CD4-positive, alpha-beta T cell treated with Interleukin-21 for 1 hour (primary cell): ENCODE results near the gene TANK.
"Not testable (repeated sequence)": the region's sequence is repeated elsewhere in the genome, so short reads cannot be mapped to it uniquely, and the experiment has no call there.

Experiments
- DNase-seq: peaks from one replicate; pipeline ENCODE4 v3.0.0-alpha.2; 2020

The TANK gene

DNA sequence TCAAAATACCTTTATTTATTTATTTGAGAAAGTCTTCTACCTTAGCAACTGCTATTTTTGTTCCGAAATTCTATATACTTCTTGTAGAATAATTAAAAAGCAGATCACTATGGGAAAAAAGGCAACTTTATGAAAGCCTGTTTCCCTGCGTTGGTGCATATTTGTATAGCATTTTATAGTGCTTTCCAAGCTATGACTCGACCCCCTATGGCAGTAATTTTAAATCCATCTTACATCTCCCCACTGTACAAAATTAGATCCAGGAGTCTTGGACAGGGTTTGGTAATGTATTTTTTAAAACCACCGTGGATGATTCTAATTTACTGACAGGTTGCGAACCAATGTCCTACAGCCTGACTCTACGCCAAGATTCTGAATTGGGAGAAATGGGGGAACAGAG is 10.1 kb downstream of the TANK start:
- no peak for DNase-seq

DNA sequence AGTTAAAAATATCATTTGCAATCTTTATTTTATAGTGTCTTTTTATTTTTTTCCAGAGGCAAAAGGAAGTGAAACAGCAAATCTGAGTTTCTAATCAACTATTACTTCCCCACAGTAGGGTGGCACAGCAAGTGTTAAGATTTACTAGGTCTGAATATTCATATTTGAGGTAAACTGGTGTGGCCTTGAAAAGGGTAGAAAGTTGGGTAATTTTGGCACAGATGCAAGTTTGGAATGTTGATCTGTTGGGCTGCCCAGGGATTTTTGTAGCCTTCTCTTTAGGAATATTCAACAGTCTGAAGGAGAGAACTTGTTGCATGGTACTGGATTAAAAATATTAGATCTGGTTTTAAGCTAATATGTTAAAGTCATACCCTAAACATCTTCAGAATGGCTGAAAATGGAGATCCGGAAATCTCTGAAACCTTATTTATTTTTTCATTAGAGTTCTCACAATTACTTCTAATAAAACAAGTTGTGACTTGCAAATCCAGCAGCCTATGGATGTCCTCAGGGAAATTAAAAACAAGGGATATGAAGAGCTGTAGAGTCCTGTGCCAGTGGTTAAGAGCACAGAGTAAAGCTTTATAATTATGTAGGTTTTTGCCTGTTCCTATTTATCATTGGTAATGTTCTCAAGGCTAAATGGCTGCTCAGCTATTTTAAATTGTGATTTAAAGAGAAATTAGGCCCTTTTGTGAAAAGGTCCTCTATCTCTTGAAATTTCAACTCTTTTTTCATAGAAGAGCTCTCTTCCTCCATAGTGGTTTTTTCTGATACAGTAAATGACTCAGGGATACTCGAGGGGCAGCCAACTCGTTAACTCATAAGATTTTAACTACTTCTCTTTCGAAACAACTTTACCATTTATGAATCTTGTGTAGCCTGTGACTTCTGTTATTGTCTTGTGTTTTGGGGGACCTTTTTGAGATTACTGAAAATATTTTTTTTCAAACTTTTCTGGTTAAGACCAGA is 11.0 kb downstream of the TANK start:
- no peak for DNase-seq

DNA sequence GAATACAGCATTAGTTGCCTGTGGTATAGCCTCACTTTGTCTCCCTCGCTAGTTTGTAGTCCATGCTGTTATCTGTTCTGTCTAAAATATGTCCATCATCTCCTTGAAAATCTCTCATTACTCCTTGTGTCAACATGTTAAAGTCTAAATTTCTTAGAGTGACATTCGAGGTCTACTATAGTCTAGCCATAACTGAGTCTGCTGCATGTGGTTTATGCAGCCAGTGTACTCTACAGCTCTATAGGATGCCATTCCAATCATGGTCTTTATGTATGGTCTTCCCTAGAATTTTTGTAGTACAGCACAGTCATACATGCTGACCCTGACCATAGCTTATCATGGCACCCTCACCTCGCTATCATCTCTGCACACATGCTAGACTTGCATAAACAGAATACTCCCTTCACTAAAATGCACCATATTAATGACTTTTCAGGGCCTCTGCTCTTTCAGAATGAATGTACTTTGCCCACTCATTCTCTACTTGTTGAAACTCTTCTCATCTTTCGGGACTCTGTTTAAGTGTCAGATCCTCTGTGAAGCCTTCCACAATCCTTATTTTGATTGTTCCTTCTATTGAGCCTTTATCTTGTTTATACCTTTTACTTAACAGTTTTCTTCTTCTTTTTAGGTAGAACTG is 12.8 kb downstream of the TANK start:
- no peak for DNase-seq

DNA sequence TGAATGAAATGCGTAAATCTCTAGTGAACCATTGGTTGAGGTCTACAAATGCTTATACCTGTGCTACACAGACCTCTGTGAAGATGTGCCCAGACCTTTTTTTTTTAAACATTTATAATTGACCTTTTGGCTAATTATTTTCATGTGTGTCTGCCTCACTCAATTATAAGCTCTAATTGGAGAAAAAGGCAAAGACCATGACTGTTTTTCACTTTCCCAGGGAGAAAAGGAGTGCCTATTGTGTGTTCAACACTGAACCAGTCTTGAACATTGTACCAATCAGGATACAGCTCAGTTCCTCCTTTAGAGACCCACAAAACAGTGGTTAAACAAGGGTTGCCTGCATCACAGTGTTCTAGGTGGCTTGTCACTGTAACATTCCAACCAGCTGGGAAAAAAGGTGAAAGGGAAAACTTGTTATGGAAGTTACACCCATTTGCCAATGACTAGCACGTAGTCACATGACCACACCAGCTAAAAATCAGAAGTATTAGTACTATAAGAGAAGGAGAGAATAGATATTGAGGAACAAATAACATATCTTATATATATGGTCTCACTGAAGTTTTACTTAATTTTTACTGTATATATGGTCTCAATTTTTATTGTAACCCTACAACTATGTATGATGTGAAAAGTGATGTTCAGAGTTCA is 13.4 kb downstream of the TANK start:
- no peak for DNase-seq

DNA sequence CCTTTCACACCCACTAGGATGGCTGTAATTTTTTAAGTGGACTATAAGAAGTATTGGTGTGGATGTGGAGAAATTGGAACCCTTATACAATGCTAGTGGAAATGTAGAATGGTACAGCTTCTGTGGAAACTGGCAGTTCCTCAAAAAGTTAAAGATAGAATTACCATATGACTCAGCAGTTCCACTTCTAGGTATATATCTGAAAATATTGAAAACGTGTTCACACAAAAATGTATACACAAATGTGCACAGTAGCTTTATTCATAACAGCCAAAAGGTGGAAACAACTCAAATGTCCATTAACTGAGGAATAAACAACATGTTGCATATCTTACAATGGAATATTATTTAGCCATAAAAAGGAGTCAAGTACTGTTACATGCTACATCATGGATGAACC is 17.7 kb downstream of the TANK start:
- DNase-seq = no peak

DNA sequence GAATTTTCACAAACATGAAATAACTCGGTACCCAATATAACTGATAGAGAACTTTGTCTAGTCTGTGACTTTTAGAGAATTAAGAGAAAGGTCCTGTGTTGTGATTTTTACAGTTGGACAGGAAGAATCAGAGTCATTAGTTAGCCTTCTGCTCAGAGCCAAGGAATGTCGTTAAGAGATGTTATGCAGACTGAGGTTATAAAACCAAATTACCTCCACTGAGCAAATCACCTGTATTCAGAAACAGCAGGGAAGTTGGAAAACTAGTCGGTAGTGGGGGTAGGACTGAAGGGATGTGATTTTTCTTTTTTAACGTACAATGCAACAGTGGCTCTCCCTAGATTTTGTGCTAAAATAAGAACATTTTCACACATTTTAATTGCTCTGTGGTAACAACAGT is 18.5 kb downstream of the TANK start:
- no peak for DNase-seq

DNA sequence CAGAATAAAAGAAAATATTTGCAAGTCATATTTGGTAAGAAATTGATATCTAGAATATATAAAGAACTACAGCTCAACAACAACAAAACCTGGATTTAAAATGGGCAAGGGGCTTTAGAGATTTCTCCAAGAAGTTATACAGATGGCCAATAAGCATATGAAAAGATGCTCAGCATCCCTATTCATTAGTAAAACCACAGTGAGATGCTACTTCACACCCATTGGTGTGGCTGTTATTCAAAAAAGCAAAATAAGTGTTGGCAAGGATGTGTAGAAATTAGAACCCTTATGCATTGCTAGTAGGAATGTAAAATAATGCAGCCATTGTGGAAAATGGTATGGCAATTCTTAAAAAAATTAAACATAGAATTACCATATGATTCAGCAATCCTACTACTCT is 29.8 kb downstream of the TANK start:
- no peak for DNase-seq

DNA sequence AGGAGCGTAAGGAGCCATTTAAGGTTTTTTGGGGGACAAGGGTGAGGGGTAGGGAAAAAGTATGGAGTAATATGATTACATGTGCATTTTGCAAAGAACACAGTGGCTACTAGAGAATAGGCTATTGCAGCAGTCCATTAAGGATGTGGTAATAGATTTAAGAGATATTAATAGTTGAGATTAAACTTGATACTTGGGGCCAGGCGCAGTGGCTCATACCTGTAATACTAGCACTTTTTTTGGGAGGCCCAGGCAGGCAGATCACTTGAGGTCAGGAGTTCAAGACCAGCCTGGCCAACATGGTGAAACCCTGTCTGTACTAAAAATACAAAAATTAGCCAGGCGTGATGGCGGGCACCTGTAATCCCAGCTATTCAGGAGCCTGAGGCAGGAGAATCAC is 35.4 kb downstream of the TANK start:
- DNase-seq = not testable (repeated sequence)

DNA sequence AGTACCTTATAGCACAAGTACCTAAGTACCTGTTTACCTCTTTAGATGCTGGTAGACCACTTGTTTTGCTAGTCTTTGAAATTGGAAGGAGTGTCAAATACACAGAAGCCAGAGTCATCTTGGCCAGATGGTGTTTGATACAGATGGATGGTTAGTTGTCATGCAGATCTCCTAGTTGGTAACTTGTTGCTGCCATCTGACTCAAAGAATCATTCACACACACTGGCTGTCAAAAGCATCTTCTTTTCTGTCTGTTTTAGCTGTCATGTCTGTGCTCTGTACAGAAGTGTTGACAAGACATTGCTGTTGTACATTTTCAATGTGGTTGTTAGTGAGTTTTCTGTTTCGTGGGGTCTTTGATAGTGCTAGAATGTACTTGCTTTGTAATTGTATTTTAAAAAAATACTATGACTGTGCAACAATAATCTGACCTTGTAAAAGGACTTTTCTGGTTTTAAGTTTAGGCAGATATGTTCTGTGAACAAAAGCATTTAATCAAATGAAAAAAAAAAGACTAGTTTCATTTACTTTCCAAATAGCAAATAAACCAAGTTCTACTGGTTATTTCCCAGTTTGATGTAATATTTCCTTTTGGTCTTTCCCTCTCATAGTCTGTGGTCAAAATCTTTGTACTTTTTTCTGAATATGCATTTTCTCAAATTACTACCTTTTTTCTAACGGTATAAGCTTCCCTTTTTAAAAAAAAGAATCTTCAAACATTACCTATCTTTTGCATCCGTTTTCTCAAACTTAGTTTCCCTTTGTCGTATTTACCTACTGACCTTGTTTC is 39.9 kb downstream of the TANK start:
- no peak for DNase-seq

DNA sequence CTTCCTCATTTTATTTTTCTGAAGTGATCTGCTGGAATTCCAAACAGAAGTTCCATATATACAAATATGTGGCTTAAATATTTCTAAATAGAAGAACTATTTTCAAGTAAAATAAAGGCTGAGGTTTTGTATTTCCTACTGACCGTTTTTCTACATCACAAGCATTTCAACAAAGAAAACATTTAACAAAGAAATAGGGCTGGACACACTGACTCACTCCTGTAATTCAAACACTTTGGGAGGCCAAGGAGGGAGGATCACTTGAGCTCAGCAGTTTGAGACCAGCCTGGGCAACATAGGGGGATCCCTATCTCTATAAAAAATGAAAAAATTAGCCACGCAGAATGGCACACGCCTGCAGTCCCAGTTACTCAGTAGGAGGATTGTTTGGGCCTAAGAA is 44.6 kb downstream of the TANK start:
- DNase-seq = no peak

DNA sequence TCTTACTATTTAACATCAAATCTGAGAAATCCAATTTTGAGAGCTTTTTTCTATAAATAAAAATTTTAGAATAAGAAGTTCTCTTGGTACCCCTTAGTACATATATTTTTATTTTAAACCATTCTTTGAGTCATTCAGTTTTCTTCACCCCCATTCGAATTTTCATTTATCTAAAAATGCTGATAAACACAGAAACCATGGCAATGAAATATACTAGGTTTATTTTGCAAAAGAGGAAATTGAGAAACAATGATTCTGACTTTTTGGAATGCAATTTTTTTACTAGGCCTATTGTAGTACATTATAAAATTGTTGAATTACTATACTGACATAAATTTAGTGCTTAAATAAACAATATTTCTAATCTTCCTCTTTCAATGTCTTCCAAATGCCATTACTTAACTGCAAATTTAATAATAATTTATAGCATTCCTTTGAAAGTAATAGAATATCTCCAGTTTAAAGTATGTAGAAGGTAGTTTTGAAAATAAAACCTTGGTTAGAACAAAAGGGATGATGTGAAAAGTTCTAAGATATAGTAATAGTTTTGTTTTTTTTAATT is 46.3 kb downstream of the TANK start:
- no peak for DNase-seq

DNA sequence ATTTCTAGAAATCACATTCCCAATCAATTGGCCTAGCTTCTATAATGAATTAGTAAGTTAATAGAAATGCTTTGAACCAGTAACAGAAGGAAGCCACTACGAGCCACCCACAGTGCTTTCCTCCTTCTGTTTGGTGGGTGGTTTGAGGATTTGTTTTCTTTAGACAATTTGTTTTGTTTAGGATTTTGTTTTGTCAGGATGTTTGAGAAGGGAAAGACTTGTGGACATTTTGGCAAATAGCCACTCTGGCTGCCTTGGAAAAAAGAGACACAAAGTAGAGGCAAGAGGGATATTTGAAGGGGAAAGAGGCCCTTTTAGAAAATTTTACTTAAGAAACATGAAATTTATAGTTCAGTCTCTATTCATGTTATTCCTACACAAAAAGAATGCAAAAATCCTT is 47.7 kb downstream of the TANK start:
- no peak for DNase-seq

DNA sequence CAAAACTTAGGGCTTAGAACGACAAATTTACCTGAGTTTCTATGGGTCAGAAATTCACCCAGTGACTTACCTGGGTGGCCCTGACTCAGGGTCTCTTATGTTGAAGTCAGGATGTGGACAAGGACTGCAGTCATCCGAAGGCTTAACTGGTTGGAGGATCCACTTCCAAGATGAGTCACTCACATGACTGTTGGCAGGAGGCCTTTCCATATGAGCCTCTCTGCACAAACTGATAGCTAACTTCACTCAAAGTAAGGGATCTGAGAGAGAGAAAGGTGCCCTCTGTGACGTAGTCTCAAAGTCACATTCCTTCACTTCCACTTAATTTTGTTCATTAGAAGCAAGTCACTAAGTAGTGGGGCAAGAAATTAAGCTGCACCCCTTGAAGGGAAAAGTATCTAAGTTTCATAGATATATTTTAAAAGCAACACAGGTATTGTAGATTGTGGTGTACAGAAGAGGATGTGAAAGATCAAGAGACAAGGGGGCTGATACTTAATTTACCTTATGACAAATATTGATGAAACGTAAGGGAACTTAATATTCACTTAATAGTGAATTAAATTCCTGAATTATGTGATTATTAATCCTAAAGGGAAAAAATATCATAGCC is 48.4 kb downstream of the TANK start:
- no peak for DNase-seq

DNA sequence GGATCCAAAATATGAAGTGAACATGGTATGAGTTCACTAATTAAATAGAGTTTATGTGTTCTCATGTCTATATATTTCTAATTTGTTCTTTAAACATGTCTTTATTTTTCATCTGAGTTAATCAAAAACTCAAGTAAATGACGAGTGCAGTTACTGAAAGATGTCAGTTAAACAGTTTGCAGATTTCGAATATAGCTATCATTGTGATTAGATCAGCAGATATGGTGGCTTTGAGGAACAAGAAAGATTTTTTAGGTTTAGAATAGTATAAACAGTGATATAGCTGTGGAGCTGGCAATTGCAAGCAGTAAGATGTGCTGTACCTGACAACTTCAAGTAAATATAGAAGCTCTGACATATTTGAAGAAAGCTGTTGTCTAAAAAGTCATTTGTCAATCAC is 49.7 kb downstream of the TANK start:
- no peak for DNase-seq

DNA sequence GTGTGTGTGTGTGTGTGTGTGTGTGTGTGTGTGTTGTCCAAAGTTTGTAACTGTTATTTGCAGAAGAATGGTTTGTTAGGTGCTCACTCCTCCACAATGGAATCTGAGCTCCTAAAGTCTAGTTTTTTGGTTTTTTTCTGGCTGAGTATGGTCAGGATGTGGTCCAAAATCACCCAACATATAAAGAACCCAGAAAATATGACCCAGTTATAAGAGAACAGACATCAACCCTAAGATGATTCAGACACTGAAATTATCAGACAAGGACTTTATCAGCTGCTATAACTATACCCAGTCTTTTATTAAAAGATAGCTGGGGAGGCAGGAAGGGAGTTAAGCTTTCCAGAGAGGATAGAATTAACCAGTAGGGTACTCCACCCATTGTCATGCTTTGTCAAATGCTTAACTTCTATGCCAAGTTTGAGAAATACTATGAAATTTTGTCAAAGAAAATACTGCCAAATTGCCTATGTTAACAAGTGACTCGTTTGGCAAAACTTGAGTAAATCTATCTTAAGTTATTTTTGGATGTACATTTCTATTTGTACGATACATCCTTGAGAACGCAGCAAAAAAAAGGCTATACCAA is 57.5 kb downstream of the TANK start:
- DNase-seq = no peak

DNA sequence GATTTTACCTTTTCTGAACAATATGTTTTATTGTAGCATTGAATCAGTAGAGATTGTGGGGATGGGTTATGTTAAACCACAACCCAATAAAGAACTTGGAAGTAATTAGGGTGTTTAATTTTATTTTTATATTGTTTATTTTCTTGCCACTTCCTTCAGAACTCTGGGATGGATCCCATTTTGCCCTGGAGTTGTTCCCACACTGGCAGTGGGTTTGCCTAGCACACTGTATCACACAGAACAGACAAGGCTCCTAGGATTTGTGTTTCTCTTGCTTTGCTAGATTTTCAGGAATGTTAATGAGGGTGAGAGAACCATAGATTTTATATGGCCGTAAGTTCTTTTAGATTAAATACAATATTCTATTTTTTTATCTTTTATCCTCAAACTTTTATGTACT is 59.0 kb downstream of the TANK start:
- no peak for DNase-seq

DNA sequence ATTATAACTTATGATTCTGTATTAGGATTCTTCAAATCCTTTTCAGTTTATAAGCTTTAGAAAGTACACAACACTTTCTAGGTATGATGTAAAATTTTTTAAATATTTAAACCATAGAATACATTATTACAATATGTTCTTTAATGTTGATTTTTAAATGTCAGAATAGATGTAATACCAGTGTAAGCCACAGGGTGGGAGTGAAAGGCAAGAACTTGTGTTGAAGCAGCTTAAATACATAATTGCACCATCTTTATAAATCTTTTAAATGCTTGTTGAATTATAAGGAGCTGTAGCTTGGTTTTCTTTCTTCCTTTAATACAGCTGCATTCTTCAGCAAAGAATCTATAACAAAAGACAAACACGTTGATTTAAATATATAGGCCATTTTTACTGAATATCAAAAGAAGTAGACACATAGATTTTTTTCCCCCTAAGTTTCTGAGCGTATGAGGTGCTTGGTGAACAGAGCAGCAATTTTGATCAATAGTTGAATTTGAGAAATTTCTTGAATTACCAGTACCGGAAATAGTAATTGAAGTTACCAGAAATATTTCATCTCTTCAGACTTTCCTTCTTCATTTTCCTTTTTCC is 63.0 kb downstream of the TANK start:
- peak; percentile 65 for DNase-seq

DNA sequence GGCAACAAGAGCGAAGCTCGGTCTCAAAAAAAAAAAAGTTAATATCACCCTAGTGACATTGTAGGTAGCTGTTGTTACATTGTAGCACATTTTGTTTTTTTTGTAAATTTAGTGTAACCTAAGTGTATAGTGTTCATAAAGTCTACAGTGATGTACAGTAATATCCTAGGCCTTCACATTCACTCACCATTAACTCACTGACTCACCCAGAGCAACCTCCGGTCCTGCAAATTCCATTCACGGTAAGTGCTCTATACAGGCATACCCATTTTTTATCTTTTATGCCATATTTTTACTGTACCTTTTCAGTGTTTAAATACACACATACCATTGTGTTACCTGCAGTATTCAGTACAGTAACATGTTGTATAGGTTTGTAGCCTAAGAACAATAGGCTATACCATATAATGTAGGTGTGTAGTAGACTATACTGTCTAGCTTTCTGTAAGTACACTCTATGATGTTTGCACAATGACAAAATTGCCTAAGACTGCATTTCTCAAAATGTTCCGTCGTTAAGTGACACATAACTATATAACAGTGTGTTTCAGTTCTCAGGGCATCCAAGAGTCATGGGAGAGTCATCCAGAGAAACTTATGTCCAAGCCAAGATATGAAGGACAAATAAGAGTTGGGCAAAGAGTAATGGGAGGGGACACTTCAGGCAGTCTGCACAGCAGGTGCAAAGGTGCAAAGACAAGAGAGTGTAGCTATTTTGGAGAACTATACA is 68.4 kb downstream of the TANK start:
- DNase-seq = no peak

DNA sequence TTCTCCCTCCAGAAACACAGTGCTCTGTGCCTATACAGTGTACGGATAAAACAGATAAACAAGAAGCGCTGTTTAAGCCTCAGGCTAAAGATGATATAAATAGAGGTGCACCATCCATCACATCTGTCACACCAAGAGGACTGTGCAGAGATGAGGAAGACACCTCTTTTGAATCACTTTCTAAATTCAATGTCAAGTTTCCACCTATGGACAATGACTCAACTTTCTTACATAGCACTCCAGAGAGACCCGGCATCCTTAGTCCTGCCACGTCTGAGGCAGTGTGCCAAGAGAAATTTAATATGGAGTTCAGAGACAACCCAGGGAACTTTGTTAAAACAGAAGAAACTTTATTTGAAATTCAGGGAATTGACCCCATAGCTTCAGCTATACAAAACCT is 70.7 kb downstream of the TANK start:
- DNase-seq = no peak

DNA sequence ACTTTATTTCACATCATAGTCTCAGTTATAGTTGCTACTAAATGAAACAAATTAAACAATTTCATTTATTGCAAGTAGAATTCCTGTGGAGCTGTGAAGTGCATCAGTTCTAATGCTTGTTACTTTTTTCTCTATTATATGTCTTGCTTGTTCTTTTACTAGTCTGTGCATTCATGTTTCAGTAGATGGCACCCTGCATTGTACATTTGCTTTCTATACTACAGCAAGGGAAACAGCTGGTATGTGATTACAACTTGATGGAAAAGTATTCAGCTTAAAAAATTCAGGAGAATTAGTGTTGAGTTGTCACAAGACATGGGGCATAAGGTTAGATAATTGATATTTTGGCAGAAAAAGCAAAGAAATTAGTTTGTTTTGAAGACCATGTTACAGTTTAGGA is 72.3 kb downstream of the TANK start:
- DNase-seq = no peak
